ENCODE results near the gene MRE11.

The MRE11 gene

DNA sequence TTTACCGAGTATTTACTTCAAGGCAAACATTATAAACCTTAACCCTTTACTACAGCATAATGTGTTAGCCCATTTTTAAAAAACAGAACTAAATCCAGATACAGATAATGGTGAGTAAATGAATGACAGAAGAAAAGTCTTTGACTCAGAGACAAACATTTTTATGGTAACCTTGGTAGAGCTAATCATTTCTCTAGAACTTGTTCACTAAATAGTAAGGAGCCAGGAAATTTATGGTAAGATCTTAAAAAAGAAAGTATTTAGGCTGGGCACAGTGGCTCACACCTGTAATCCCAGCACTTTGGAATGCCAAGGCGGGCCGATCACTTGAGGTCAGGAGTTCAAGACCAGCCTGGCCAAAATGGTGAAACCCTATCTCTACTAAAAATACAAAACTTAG, 38.6 kb upstream of the MRE11 start:
- TF ChIP-seq, protein P1, sequence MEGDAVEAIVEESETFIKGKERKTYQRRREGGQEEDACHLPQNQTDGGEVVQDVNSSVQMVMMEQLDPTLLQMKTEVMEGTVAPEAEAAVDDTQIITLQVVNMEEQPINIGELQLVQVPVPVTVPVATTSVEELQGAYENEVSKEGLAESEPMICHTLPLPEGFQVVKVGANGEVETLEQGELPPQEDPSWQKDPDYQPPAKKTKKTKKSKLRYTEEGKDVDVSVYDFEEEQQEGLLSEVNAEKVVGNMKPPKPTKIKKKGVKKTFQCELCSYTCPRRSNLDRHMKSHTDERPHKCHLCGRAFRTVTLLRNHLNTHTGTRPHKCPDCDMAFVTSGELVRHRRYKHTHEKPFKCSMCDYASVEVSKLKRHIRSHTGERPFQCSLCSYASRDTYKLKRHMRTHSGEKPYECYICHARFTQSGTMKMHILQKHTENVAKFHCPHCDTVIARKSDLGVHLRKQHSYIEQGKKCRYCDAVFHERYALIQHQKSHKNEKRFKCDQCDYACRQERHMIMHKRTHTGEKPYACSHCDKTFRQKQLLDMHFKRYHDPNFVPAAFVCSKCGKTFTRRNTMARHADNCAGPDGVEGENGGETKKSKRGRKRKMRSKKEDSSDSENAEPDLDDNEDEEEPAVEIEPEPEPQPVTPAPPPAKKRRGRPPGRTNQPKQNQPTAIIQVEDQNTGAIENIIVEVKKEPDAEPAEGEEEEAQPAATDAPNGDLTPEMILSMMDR (conservative IDR thresholded peaks at IDR 0.05; ENCODE audit: low read length) = no peak
- no peak for DNase-seq (ENCODE audit: low read depth)
- no peak overlapping the region for H3K4me3 ChIP-seq (ENCODE audit: low read length)

DNA sequence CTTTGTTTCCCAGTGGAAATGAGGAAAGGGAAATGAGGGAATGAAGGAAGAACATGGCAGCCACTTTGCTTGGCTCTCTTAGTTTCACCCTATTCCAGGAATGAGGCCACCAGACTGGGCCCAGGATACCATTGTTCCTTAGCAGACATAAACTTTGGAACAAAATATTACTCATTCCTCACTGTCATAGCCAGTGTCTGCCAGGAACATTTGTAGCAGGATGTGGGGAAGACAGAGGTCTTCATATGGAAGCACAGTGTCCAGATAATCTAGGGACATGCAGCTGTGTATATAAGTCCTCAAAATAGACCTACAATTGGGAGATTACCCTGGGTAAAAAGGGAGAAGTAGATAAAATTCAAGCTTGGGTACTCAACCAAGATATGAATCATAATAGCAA, 34.9 kb upstream of the MRE11 start:
- no peak for DNase-seq (ENCODE audit: low read depth)
- no peak overlapping the region for H3K4me3 ChIP-seq (ENCODE audit: low read length)
- TF ChIP-seq, protein P1 (conservative IDR thresholded peaks at IDR 0.05; ENCODE audit: low read length) = no peak

DNA sequence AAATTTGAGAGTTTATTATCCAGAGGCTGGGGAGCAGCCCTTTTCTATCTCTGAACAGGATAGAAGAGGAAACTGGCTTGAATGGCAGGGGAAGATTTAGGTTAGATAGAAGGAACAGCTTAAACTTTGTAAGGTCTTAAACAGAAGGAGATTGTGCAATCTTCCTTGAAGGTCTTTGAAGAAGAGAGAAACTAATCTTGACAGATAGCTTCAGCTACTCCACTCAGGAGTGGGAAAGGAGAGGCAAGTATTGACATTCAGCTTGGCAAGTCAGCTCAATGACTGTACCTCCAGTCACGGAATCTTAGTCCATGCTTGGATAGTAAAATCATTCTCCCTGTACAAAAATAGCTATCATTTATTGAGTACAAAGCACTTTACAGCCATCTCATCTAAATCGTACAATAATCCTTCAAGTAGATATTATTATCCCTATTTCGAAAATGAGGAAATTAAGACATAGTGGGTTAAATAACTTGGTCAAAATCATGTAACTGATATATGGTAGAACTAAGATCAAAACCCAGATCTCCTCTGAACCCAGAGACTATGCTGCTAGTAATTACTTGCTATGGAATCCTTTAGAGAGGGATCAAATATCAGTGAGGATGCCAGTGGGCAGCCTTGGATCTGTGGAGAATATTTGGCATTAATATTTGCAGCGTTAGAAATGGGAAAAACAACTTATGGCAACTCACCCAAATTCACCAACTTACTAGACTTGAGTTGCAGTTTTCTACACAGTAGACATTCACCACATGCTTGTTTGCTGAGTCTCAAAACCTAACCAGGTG, 33.2 kb upstream of the MRE11 start:
- TF ChIP-seq, protein P1 (conservative IDR thresholded peaks at IDR 0.05; ENCODE audit: low read length) = no peak
- H3K4me3 ChIP-seq (ENCODE audit: low read length) = no peak overlapping the region
- no peak for DNase-seq (ENCODE audit: low read depth)

DNA sequence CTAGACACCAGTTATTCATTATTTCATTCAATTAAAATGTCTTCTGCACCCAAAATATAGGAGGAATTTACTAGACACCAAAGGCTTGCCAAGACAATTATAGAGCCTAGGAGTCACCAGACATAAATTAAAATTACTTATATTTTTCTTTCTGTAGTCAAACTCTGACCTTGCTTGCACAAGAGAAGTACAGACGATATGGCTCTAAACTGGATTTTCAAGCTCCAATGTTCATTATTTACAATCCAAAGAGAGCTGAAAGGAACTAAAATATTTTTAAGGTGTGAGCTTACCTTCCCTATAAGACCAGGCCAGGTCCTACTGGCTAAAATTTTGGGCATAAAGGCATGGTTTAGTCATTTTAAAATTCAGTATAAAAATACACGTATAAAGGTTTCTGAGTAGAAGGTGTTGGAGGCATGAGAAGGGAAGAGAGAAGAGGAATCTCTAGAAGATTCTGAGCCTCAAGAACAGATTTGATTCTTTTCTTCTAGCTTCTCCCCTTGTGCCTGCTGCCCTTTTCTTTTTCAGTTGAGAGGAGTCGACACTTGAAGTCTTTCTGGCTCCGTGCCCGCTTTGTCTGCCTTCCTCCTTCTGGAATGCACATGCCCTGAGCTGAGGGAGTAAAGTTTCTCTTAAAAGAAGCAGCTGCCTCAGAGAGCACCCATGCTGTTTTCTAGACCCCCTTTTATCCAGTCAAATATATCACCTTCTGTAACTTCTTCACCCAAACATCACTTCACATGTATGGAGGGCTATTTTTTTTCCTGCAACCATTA, 32.1 kb upstream of the MRE11 start:
- peak; percentile 79 for DNase-seq (ENCODE audit: low read depth)
- no peak overlapping the region for H3K4me3 ChIP-seq (ENCODE audit: low read length)
- TF ChIP-seq, protein P1 (conservative IDR thresholded peaks at IDR 0.05; ENCODE audit: low read length) = no peak

DNA sequence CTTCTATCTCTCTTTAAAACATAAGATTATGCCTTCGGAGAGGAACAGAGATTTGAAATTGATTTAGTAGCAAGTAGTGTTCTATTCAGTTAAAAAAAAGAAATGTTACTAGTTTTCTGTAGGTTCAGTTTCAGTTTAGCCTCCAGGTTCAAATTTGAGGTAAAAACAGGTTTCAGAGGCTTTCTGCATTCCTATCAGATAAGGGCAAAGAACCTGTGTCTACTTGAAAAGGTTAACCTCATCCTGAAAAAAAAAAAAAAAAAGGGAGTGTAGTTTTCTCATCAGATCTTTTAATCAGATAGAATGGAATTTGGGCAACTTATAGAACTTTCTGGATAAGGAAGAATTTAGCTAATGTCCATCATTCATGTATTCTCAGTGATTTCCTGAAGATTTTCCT, 30.7 kb upstream of the MRE11 start:
- DNase-seq (ENCODE audit: low read depth) = no peak
- TF ChIP-seq, protein P1 (conservative IDR thresholded peaks at IDR 0.05; ENCODE audit: low read length) = no peak
- H3K4me3 ChIP-seq (ENCODE audit: low read length) = no peak overlapping the region

DNA sequence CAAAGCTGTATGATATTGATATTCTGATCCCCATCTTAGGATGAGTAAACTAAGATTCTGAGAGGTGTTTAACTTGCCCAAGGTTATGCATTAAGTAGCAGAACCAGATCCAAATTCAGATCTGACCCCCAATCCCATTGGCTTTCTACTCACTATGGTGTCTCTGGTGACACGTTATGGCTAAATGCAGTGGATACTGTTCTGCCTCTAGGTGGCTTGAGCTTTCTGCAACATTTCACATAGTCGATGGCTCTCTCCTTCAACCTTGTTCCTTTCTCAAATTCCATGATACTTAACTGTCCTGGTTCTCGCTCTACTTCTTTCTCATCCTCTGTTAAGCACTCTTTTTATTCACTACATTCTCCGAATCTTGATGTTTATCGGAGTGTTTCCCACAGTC, 28.0 kb upstream of the MRE11 start:
- peak; percentile 42 for DNase-seq (ENCODE audit: low read depth)
- no peak overlapping the region for H3K4me3 ChIP-seq (ENCODE audit: low read length)
- TF ChIP-seq, protein P1 (conservative IDR thresholded peaks at IDR 0.05; ENCODE audit: low read length) = peak; percentile 63

Data from AG10803 (cell line).